VCaP (cell line): Measurements from ENCODE around the gene LRRC27.
A peak's percentile ranks its signal among the peaks of the same experiment; 100 is the strongest.

Source experiments
- H3K27ac ChIP-seq: fragments of 450-650 bp; 2 replicates; pipeline ENCODE4 v1.5.1; 2017
- CTCF ChIP-seq: fragments of 450-650 bp; conservative IDR thresholded peaks from 2 replicates; pipeline ENCODE4 v1.5.1; 2017; ENCODE audit warnings: mild to moderate bottlenecking, moderate library complexity

LRRC27 gene

GRCh38 chr10:132371641-132372081, 39.7 kb downstream of the LRRC27 start:
- TF ChIP-seq CTCF: peak; percentile 31
- no peak overlapping the region for H3K27ac ChIP-seq

GRCh38 chr10:132372516-132373095, 40.6 kb downstream of the LRRC27 start:
- H3K27ac ChIP-seq: no peak overlapping the region
- no peak for TF ChIP-seq CTCF

DNA sequence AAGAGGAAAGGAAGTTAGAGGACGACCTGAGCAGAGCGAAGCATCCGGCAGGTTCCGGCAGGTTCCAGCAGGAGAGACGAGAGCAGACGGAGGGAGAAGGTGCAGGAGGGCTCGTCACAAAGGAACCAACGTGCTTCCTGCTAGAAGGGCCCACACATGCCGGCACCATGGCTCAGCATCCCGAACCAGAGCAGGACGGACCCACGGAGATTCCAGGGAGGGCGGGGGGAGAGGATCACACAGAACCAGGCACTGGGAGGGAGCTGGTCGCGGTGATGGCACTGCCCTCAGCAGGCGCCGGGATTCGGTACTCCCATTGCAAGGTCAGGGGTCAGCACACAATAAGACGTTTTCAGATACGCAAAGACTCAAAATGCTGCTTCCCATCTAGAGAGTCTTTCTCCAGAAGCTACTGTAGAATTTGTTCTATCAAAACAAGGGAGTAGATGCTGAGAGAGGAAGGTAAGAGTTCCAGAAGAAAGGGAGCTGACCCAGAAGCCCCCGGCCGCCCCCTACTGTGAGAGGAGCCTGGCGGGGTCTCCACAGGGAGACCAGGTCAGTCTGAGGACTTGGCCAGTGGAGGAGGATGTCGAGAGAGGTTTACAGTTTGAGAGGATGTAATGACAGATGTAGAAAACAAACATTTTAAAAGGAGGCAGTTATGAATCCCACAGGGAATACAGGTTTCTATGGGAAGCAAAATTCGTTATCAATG, 41.4 kb downstream of the LRRC27 start:
- no peak overlapping the region for H3K27ac ChIP-seq
- no peak for TF ChIP-seq CTCF

- TF ChIP-seq CTCF: no peak
- no peak overlapping the region for H3K27ac ChIP-seq
Measured at GRCh38 chr10:132374176-132374575, 42.2 kb downstream of the LRRC27 start.

DNA sequence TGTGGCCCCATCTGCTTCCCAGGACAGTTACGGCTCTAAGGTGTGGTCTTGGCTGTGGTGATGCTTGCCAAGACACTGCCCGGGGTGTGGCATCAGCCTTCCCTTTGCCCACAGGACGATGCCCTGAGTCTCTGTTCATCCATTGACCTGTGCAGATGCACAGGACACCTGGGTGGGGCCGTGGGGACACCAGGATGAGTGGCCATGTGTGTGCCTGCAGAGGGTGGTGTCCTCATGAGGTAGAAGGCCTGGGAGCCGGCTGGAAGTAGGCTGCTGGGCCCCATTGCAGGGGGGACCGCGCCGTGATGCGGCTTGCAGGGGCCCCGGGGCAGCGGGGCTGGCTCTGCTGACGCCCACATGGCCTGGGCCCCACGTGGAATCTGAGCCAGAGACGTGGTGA, 42.6 kb downstream of the LRRC27 start:
- TF ChIP-seq CTCF: no peak
- H3K27ac ChIP-seq: no peak overlapping the region

DNA sequence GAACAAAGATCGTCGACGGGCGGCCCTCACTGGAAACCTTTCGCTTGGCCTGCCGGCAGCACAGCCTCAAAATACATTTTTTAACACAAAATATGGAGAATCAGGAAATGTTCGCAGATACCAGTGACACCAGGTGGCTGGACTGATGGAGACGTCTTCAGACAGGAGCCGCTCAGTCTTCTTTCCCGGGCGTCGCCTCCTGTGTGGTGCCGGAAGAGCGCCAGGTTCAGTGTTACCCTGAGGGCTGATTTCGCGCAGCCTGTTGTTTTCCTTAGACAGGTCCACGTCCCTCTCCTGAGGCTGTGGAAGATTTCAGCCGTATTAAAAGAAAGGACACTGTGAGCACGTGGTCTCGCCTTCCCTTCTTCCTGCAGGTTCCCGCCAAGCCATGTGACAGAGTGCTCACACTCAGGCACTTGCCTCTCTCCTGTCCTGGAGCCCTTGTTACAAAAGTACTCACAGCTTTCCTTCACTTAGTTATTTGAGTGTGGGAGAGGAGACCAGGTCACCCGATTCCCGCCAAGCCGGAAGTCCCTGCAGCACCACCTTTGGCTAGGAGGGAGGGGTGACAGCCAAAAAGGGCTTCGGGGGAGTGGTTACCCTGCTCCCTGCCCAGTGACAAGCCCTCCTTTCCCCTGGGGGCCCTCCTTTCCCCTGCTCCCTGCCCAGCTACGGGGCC, 43.3 kb downstream of the LRRC27 start:
- H3K27ac ChIP-seq: no peak overlapping the region
- no peak for TF ChIP-seq CTCF

DNA sequence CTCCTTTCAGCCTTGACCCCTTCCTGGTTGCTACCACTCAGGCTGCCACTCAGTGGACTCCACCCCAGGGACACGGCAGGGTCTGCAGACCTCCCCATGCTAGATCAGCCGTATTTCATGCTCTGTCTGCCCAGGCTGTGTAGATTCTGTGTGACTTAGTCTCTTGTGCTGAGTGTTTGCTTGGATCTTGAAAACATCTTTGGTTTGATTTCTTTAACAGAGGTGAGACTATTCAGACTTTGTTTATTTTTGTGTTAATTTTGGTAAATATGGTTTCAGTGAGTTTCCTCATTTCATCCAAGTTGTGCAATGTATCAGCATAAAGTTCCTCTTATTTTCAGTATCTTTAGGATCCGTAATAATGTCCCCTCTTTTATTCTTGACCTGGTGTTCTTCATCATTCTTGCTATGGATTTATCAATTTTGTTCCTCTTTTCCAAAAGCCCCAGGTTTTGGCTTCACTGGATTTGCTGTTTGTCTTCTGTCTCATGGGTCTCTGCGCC, 43.9 kb downstream of the LRRC27 start:
- no peak for TF ChIP-seq CTCF
- H3K27ac ChIP-seq: no peak overlapping the region
